B cell (primary cell): ENCODE results near the gene NPPA. TPM values are rescaled to one million over a fixed set of nuclear protein-coding genes. Genes with fewer than 3 reads are reported as not detected.

Experiments
- ATAC-seq: fragments of 200-7000 bp; cut with Tn5 transposase; one replicate; pipeline ENCODE4 v1.10.0; 2021; ENCODE audit warnings: low read depth, mild to moderate bottlenecking, moderate number of reproducible peaks, moderate library complexity
- CTCF ChIA-PET: fragments of 350-600 bp; sonication (Branson Sonifier 250); formaldehyde crosslinking; loops from one replicate; lab custom pipeline; 2021; ENCODE audit warnings: antibody characterized with exemption, inconsistent platforms; lab: Charles Lee
- POLR2A ChIA-PET: fragments of 350-600 bp; sonication (Branson Sonifier 250); formaldehyde crosslinking; loops from one replicate; lab custom pipeline; 2021; ENCODE audit warnings: antibody characterized with exemption; lab: Charles Lee
- DNase-seq: peaks from one replicate; pipeline ENCODE4 v3.0.0; 2013
- H2AFZ ChIP-seq: 2 replicates; pipeline ENCODE4 v1.6.1; 2012; ENCODE audit warnings: mild to moderate bottlenecking, low read depth, low read length; ENCODE audit not compliant: insufficient read depth, poor library complexity, severe bottlenecking
- H3K27ac ChIP-seq, 2 donors: 1 replicate in 1 of 2; 2 replicates in 1 of 2; pipeline ENCODE4 v1.5.1; 2012 to 2013; ENCODE audit warnings: low read length in 2 of 2, mild to moderate bottlenecking in 2 of 2, moderate library complexity in 1 of 2
- H3K27me3 ChIP-seq, 4 experiments: fragments of 200-600 bp in 1 of 4; sonication (generic) in 1 of 4; replicated peaks in 1 of 4; 1 replicate in 2 of 4; 2 replicates in 2 of 4; pipeline versions ENCODE4 v1.6.1 to v1.7.0; 2013 to 2016; ENCODE audit warnings: low read length in 3 of 4, mild to moderate bottlenecking in 2 of 4, mixed read lengths in 1 of 4, moderate library complexity in 1 of 4; ENCODE audit not compliant: insufficient read depth in 4 of 4, control insufficient read depth in 3 of 4; ENCODE audit errors: control extremely low read depth in 1 of 4
- H3K36me3 ChIP-seq, 2 experiments: replicated peaks in 1 of 2; 1 replicate in 1 of 2; 2 replicates in 1 of 2; pipeline versions ENCODE4 v1.6.1 to v1.7.1; 2013; ENCODE audit warnings: low read length in 1 of 2; ENCODE audit not compliant: insufficient read depth in 2 of 2, control insufficient read depth in 1 of 2; ENCODE audit errors: control extremely low read depth in 1 of 2, extremely low read depth in 1 of 2
- H3K4me1 ChIP-seq, 2 donors: fragments of 200-600 bp in 1 of 2; sonication (generic) in 1 of 2; 1 replicate in 1 of 2; 2 replicates in 1 of 2; pipeline versions ENCODE4 v1.5.1 to v1.6.1; 2013 to 2017; ENCODE audit warnings: low read length in 2 of 2; ENCODE audit not compliant: control insufficient read depth in 2 of 2, insufficient read depth in 2 of 2
- H3K4me2 ChIP-seq: replicated peaks from 2 replicates; pipeline ENCODE3; 2012; ENCODE audit warnings: mild to moderate bottlenecking, low read depth, low read length; ENCODE audit not compliant: poor library complexity, severe bottlenecking
- H3K4me3 ChIP-seq, 5 experiments: fragments of 200-600 bp in 1 of 5; sonication (generic) in 1 of 5; 1 replicate in 3 of 5; 2 replicates in 2 of 5; pipeline versions ENCODE4 v1.5.1 to v1.7.0; 2011 to 2016; ENCODE audit warnings: low read length in 4 of 5, mild to moderate bottlenecking in 4 of 5, low read depth in 2 of 5, control low read depth in 1 of 5, moderate library complexity in 1 of 5; ENCODE audit not compliant: insufficient read depth in 1 of 5; ENCODE audit errors: control extremely low read depth in 1 of 5, extremely low read depth in 1 of 5
- H3K79me2 ChIP-seq: fragments of 200-600 bp; sonication (generic); one replicate; pipeline ENCODE4 v1.6.0; 2016; ENCODE audit warnings: low read length; ENCODE audit not compliant: control insufficient read depth, insufficient read depth
- H3K9ac ChIP-seq: fragments of 200-600 bp; sonication (generic); 2 replicates; pipeline ENCODE4 v1.6.1; 2017; ENCODE audit warnings: mild to moderate bottlenecking, low read length, moderate library complexity
- H3K9me3 ChIP-seq, 3 donors: one replicate each; pipeline versions ENCODE4 v1.6.1 to v1.7.1; 2013; ENCODE audit warnings: low read length in 2 of 3; ENCODE audit not compliant: control insufficient read depth in 2 of 3, insufficient read depth in 1 of 3; ENCODE audit errors: control extremely low read depth in 1 of 3
- H4K20me1 ChIP-seq: 2 replicates; pipeline ENCODE4 v1.6.0; 2012; ENCODE audit warnings: mild to moderate bottlenecking, low read length; ENCODE audit not compliant: insufficient read depth, control insufficient read depth, poor library complexity, severe bottlenecking
- H3K27ac Mint-ChIP-seq: one replicate; pipeline ENCODE4 v1.8.0; 2021; ENCODE audit warnings: mixed read lengths
- H3K27me3 Mint-ChIP-seq: one replicate; pipeline ENCODE4 v1.8.0; 2021; ENCODE audit warnings: mixed read lengths
- H3K4me1 Mint-ChIP-seq: one replicate; pipeline ENCODE4 v1.8.0; 2021; ENCODE audit warnings: mixed read lengths
- H3K4me3 Mint-ChIP-seq: one replicate; pipeline ENCODE4 v1.8.0; 2021; ENCODE audit warnings: mixed read lengths
- H3K9me3 Mint-ChIP-seq: one replicate; pipeline ENCODE4 v1.8.0; 2022; ENCODE audit warnings: mixed read lengths; ENCODE audit not compliant: insufficient read depth
- EZH2 ChIP-seq: IDR thresholded peaks from 2 replicates; pipeline ENCODE4 v1.6.1; 2012; ENCODE audit warnings: borderline replicate concordance, low read depth, mild to moderate bottlenecking, moderate library complexity, low read length; ENCODE audit not compliant: insufficient read depth, poor library complexity, severe bottlenecking
- WGBS: methylation state at CpG from one replicate; pipeline ENCODE4 v1.1.5; 2013; ENCODE audit warnings: missing lambda C conversion rate; ENCODE audit not compliant: insufficient coverage; 5-methylcytosine and 5-hydroxymethylcytosine counted together
- intact Hi-C: fragments of 100-400 bp; cut with micrococcal nuclease; formaldehyde crosslinking; loops from one replicate; pipeline ENCODE4 v1.10.0; 2022
- polyA plus RNA-seq: library from polyadenylated mRNA; depleted of rRNA; stranded (reverse); fragments of >200 nt; gene quantifications from 2 replicates; pipeline ENCODE4 v1.2.3, GENCODE V29; 2012
- total RNA-seq, 2 donors: library from RNA; stranded (reverse); fragments of 120-200 nt in 1 of 2; gene quantifications; 1 replicate in 1 of 2; 2 replicates in 1 of 2; pipeline versions ENCODE4 v1.2.3 to v1.2.4, GENCODE V29; 2013 to 2022
- TF ChIP-seq, protein P1 (sequence below): fragments of 200-600 bp; IDR thresholded peaks from one replicate; pipeline ENCODE4 v1.8.0; 2022; ENCODE audit warnings: antibody characterized with exemption, mild to moderate bottlenecking

NPPA gene
- total and polyA plus RNA-seq, 2 donors (not counting 1 experiment from before 2014, with no cell fraction given): not detected

DNA sequence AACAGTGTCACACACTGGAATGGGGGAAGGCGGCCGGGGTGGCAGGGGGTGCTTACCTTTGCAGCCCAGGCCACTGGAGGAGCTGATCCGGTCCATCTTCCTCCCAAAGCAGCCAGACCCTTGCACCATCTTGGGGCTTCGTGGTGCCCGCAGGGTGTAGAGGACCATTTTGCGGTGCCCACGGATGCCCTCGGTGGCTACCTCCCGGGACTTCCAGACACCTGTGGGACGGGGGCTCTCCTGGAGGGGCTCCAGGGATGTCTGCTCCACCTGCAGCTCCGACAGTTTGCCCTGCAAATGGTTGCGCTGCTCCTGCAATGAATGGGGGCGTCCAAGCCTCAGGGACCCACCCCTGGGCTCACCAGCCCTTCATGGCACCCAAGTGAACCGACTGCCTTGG lies 10.6 kb upstream of the NPPA start:
- DNase-seq (no peak), ATAC-seq (no peak)
- POLR2A ChIA-PET: interaction anchor here (0.6 kb wide), 1 partner anchor 50 kb away, joined by 3 read pairs; no protein-coding TSS in a partner anchor
- H2AFZ ChIP-seq: no peak overlapping the region
- Mint-ChIP-seq H3K4me3 (no peak overlapping the region), H3K9me3 (no peaks in the 10 kb centered on the region), H3K4me1 (no peaks in the 10 kb centered on the region), H3K27ac (no peak overlapping the region), H3K27me3 (peaks cover 40% of the 10 kb centered on the region)
- 86% methylated on average over 14 of the region's 14 CpGs for WGBS
- no peaks in the 10 kb centered on the region for H3K79me2 ChIP-seq
- H3K4me1 ChIP-seq: peaks cover 0 to 10% of the 10 kb centered on the region in 2 donors
- intact Hi-C loops: loop anchor here (2.0 kb wide), 1 partner anchor 13 kb away; no protein-coding TSS in a partner anchor
- peaks cover 0 to 66% (median 17%) of the 10 kb centered on the region in 4 experiments for H3K27me3 ChIP-seq
- H3K4me2 ChIP-seq: no peak overlapping the region
- H3K9ac ChIP-seq: no peak overlapping the region
- CTCF ChIA-PET: no interaction called here
- no peak for TF ChIP-seq EZH2
- TF ChIP-seq, protein P1, sequence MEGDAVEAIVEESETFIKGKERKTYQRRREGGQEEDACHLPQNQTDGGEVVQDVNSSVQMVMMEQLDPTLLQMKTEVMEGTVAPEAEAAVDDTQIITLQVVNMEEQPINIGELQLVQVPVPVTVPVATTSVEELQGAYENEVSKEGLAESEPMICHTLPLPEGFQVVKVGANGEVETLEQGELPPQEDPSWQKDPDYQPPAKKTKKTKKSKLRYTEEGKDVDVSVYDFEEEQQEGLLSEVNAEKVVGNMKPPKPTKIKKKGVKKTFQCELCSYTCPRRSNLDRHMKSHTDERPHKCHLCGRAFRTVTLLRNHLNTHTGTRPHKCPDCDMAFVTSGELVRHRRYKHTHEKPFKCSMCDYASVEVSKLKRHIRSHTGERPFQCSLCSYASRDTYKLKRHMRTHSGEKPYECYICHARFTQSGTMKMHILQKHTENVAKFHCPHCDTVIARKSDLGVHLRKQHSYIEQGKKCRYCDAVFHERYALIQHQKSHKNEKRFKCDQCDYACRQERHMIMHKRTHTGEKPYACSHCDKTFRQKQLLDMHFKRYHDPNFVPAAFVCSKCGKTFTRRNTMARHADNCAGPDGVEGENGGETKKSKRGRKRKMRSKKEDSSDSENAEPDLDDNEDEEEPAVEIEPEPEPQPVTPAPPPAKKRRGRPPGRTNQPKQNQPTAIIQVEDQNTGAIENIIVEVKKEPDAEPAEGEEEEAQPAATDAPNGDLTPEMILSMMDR: no peak
- H3K27ac ChIP-seq: no peak overlapping the region
- H3K9me3 ChIP-seq: peaks cover 0 to 16% (median 0%) of the 10 kb centered on the region in 3 donors
- no peak overlapping the region for H3K4me3 ChIP-seq
- H4K20me1 ChIP-seq: no peaks in the 10 kb centered on the region
- no peaks in the 10 kb centered on the region for H3K36me3 ChIP-seq

DNA sequence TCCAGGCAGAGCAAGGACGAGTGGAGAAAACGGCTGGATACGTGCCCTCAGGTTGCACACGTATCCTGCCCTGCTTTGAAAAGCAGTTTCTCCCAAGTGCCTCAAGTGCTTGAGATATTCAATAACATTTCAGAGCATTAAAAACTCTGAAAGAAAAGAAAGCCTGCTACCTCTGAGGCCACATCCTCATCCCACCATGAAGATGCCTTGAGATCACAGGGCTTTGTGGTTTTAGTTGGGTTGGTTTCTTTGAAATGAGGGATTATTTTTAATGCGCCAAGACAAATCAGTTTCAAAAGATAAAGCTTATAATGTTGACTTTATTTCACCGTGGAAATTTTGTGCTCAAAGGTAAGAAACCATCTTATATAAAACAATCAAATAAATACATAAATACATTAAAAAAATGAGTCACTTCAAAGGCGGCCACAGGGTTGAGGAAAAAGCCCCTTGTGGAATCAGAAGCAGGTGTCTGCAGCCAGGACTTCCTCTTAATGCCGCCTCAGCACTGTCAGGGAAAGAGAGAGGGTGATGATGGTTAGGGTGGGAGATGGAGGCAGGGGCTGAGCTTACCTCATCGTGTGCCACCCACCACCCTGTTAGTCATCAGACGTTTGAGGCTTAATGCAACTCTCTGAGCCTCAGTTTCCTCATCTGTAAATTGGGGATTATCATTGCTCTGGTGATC lies 9.7 kb upstream of the NPPA start:
- no peak overlapping the region for H3K27ac ChIP-seq
- no peak overlapping the region for H3K4me2 ChIP-seq
- ATAC-seq (no peak), DNase-seq (no peak)
- no peaks in the 10 kb centered on the region for H3K79me2 ChIP-seq
- no peak overlapping the region for H2AFZ ChIP-seq
- no peak overlapping the region for H3K4me3 Mint-ChIP-seq
- no peaks in the 10 kb centered on the region for H3K4me1 Mint-ChIP-seq
- no peak overlapping the region for H3K9ac ChIP-seq
- intact Hi-C loops: no loop called here
- H3K27me3 ChIP-seq: peaks cover 0 to 60% (median 17%) of the 10 kb centered on the region in 4 experiments
- H3K27ac Mint-ChIP-seq: no peak overlapping the region
- H3K27me3 Mint-ChIP-seq: peaks cover 34% of the 10 kb centered on the region
- no peaks in the 10 kb centered on the region for H4K20me1 ChIP-seq
- H3K9me3 ChIP-seq: peaks cover 0 to 14% (median 0%) of the 10 kb centered on the region in 3 donors
- TF ChIP-seq, protein P1: no peak
- TF ChIP-seq EZH2: no peak
- no peaks in the 10 kb centered on the region for H3K9me3 Mint-ChIP-seq
- POLR2A ChIA-PET: no interaction called here
- H3K4me1 ChIP-seq: peaks cover 0 to 10% of the 10 kb centered on the region in 2 donors
- H3K4me3 ChIP-seq: no peak overlapping the region
- H3K36me3 ChIP-seq: no peaks in the 10 kb centered on the region
- 33% methylated on average over 4 of the region's 10 CpGs for WGBS
- CTCF ChIA-PET: no interaction called here
